ENCODE data around the gene WDR27.
"Not testable (repeated sequence)": the region's sequence is repeated elsewhere in the genome, so short reads cannot be mapped to it uniquely, and the experiment has no call there.

Gene WDR27

DNA sequence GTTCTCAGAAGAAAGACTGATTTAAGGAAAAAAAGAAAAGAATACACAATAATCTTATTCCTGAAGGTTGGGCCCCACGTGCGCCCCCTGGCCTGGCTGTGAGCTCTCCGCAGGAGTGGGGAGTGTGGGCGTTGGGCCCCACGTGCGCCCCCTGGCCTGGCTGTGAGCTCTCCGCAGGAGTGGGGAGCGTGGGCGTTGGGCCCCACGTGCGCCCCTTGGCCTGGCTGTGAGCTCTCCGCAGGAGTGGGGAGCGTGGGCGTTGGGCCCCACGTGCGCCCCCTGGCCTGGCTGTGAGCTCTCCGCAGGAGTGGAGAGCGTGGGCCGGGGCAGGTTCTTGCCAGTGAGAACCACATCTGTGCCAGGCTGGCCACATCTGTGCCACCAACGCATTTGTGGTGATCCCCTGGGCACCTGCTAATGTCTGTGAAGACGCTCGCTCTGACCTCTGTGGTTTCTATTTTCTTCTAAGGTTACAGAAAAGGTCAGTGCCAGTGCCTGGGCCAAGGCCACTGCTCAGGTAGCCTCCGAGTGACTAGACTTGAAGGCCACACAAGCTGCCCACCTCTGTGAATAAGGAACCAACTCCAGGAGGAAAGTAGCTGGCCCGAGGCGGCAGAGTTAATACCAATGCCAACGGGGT, 41.0 kb downstream of the WDR27 start:
- DNase-seq = no peak

GRCh38 chr6:169659820-169660610, 41.8 kb downstream of the WDR27 start:
- no peak for DNase-seq

DNA sequence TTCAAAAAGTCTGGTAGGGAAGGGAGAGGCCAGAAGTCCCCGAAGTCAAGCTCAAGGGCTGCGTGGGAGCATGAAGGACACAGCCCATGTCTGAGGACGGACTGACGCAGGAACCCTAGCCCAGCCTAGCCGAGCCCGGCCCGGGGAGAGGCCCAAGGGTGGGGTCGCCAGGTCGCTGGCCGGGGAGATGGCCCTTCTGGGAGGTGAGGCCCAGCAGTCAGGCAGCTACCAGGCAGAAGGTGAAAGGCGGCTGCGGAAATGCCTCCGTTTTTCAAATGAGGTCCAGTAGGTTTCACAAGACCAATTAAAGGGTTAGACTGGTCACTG, 44.6 kb downstream of the WDR27 start:
- no peak for DNase-seq

DNA sequence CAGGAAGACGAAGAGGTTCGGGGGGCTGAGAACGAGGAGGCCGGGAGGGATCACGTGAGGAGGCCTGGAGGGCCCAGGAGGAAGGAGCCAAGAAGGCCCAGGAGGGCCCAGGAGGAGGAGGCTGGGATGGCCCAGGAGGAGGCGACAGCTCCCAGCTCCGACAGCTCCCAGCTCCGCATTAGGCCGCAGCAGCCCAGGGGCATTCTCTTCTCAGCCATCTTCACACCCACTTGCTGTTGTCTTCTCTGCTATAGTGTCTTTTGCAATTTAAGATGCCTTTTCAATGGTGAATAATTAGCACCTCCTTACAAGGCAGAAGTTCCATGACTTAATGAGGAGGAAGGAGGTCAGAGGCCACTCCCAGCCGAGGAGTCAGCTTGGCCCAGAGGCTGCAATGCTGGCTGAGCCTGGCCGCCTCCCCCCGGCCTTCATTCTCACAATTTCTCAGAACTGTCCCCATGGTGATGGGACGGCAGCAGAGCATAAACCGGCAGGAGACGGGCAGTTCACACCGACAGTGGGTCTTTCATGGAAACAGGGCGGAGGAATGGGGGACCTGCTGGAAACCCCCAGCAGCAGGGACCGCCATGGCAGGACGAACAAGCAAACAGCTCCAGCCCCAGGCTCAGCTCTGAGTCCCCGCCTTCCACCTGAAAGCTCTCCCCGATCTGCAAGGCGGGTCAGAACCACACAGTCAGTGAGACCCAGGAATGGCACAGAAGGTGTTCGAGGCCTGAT, 45.1 kb downstream of the WDR27 start:
- DNase-seq = no peak

GRCh38 chr6:169654598-169655391, 47.0 kb downstream of the WDR27 start:
- no peak for DNase-seq

GRCh38 chr6:169653691-169654090, 48.1 kb downstream of the WDR27 start:
- no peak for DNase-seq

- DNase-seq = no peak
These were observed 48.9 kb downstream of the WDR27 start for GRCh38 chr6:169652896-169653295.

GRCh38 chr6:169651498-169651897, 50.3 kb downstream of the WDR27 start:
- no peak for DNase-seq

GRCh38 chr6:169650959-169651292, 50.9 kb downstream of the WDR27 start:
- DNase-seq = no peak

DNA sequence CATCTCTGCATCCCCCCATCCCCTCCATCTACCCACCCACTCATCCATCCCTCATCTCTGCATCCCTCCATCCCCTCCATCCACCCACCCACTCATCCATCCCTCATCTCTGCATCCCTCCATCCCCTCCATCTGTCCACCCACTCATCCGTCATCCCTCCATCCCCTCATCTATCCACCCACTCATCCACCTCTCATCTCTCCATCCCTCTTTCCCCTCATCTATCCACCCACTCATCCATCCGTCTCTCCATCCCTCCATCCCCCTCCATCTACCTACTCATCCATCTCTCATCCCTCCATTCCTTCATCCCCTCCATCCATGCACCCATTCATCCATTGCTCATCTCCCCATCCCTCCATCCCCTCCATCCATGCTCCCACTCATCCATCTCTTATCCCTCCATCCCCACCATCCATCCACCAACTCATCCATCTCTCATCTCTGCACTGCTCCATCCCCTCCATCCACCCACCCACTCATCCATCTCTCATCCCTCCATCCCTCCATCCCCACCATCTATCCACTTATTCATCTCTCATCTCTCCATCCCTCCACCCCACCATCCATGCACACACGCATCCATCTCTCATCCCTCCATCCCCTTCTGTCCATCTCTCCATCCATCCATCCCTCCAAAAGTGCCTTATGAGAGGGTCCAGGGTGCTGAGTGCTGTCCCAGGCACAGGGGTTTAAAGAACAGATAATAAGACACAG, 51.4 kb downstream of the WDR27 start:
- DNase-seq = no peak

- no peak for DNase-seq
These were observed 53.2 kb downstream of the WDR27 start for GRCh38 chr6:169648617-169649016.

DNA sequence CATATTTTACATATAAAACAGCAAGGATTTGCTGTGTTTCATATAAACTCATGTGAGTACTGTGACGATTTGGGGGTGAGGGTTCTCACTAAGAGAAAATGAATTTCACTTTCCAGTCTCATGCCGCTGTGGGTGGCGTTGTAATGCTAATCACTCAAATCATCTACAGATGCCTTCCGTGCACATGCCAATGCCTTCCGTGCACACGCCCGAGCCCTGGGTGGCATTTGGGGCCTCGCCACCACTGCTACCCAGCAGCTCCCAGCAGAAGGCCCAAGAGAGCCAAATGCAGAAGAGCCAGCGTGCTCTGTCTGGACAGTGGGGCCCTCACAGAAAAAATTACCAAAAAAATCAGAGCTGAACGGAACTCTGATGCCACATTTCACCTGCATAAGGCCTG, 53.7 kb downstream of the WDR27 start:
- DNase-seq = no peak

- no peak for DNase-seq
These were observed 54.2 kb downstream of the WDR27 start for GRCh38 chr6:169647637-169648036.

DNA sequence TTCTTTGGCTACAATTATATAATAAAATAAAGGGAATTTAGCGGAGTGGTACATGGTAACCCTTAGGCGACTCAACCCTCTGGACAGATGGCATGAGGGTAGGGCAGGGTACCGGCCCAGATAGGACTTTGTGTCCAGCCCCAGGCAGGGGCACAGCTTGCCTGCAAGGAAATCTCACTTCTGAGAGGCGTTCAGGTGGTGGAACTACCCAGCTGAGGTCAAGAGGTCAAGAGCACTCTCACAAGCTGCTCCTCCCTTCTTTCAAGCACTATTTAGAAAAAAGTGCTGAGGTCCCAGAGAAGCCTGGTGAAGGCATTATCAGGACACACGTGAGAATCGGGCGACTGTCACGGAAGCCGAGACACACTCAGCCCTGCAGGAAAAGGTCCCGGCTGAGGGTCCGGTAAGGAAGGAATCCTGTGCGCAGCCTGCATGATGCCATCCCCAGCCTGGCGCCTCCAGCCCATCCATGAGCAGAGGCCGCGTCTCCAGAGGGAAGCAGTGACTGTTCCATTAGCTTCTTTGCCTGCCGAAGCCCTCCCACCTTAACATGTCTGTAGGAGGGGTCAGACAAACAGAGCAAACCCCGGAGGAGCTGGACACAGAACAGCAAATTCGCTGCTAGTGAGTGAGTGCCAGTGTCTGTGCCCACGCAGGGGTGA, 54.8 kb downstream of the WDR27 start:
- no peak for DNase-seq

DNA sequence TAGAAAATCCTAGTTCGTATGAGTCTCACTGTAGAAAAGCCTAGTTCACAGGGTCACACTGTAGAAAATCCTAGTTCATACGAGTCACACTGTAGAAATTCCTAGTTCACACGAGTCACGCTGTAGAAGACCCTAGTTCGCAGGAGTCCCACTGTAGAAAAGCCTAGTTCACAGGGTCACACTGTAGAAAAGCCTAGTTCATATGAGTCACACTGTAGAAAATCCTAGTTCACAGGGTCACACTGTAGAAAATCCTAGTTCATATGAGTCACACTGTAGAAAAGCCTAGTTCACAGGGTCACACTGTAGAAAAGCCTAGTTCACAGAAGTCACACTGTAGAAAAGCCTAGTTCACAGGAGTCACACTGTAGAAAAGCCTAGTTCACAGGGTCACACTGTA, 56.4 kb downstream of the WDR27 start:
- DNase-seq = not testable (repeated sequence)

DNA sequence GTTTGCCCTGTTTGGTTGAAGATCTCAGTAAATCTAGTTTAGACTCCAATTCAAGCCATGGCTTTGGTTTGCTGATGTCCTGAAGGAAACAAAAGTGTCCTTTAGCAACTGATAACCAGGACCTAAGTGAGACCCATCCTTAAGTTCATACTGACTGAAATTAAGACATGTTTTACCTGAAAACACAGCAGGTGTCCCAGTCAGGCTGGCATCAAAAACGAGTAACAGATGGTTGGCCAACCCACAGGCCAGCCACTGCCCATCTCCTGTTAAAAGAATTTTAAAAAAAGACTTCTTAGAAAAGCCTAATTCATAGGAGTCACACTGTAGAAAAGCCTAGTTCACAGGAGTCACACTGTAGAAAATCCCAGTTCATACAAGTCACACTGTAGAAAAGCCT, 58.3 kb downstream of the WDR27 start:
- DNase-seq = no peak

GRCh38 chr6:169642455-169642854, 59.4 kb downstream of the WDR27 start:
- no peak for DNase-seq

- DNase-seq = no peak
These were observed 60.3 kb downstream of the WDR27 start for GRCh38 chr6:169641461-169642085.

GRCh38 chr6:169640983-169641382, 60.8 kb downstream of the WDR27 start:
- no peak for DNase-seq

DNA sequence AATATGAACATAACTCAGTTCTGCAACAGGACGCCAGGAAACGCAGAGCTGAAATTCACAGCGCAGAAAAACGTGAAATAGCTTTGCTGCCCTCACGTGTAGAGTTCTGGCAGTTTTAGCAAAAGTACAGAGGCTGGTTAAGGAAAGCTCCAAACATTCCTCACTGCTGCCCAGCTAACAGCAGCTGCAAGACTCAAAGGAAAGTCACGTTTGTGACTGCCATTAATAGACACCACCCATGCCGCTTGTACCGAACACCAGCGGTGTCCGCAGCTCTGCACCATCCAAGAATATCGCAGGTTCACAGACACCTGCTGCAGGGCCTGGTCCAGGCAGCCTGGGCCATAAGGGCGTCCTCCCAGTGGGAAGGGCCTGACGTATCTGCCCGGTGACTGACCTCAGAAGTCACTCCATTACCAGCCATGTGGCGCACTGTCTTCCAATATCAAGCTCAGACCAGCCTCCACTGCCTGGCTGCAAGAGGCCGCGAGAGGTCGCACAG, 61.4 kb downstream of the WDR27 start:
- no peak for DNase-seq

DNA sequence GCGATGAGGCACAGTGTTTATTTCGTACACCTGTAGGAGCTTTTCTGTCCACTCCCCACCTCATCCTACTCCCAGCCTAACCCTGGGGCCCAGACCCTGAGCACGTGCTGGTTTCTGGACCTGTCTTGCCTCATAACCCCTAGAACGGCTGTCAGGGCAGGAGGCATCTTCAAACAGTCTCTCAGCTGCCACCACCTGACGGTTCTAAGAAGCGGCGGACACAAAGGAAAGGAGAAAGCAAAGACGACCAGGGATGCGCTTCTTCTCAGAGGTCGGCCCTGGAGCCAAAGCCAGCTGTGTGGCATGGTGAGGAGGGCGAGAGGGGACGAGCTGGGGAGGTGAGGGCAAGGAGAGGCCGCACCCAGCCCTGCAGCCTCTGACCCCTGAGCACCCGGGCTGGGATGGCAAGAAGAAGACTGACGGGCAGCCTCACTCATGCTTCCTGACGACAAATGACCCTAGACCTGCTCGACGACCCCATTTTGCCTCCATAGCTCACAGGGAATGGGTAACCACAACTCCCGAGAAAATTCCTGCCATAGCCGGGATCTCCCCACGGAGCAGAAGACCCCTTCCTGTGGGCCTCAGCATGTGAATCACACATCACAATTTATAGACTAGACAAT, 62.1 kb downstream of the WDR27 start:
- DNase-seq = no peak
